Glutamatergic neuron (in vitro differentiated cells): ENCODE measurements around the gene CHAF1B. TPM values are rescaled to one million over a fixed set of nuclear protein-coding genes. Genes with fewer than 3 reads are reported as not detected.
"Not testable (repeated sequence)": the region's sequence is repeated elsewhere in the genome, so short reads cannot be mapped to it uniquely, and the experiment has no call there.

Experiments
- DNase-seq: peaks from one replicate; pipeline ENCODE4 v3.0.0; 2022
- H3K27ac Mint-ChIP-seq: one replicate; pipeline ENCODE4 v1.8.0; 2020; ENCODE audit warnings: mild to moderate bottlenecking, mixed read lengths, inconsistent platforms; ENCODE audit not compliant: unreplicated experiment
- H3K27me3 Mint-ChIP-seq: one replicate; pipeline ENCODE4 v1.8.0; 2020; ENCODE audit warnings: mild to moderate bottlenecking, moderate library complexity, mixed read lengths, inconsistent platforms; ENCODE audit not compliant: unreplicated experiment
- H3K36me3 Mint-ChIP-seq: one replicate; pipeline ENCODE4 v1.8.0; 2020; ENCODE audit warnings: mild to moderate bottlenecking, mixed read lengths, inconsistent platforms; ENCODE audit not compliant: unreplicated experiment
- H3K4me1 Mint-ChIP-seq: one replicate; pipeline ENCODE4 v1.8.0; 2020; ENCODE audit warnings: mild to moderate bottlenecking, low read depth, mixed read lengths, inconsistent platforms; ENCODE audit not compliant: unreplicated experiment
- H3K4me3 Mint-ChIP-seq: one replicate; pipeline ENCODE4 v1.8.0; 2020; ENCODE audit warnings: mild to moderate bottlenecking, mixed read lengths, inconsistent platforms; ENCODE audit not compliant: unreplicated experiment
- H3K9me3 Mint-ChIP-seq: one replicate; pipeline ENCODE4 v1.8.0; 2020; ENCODE audit warnings: mild to moderate bottlenecking, moderate library complexity, mixed read lengths, inconsistent platforms; ENCODE audit not compliant: unreplicated experiment
- CTCF ChIP-seq: fragments of 200-600 bp; sonication (generic); IDR thresholded peaks from one replicate; pipeline ENCODE4 v1.5.0; 2021; ENCODE audit not compliant: partially characterized antibody, unreplicated experiment
- total RNA-seq: library from RNA; stranded (reverse); fragmentation: NEBNext Ultra II Directional; extraction: Animal tissue kit (Norgen Biotek cat#: 25700); gene quantifications from one replicate; pipeline ENCODE4 v1.2.1, GENCODE V29; 2021; ENCODE audit not compliant: unreplicated experiment

Gene CHAF1B
- total RNA-seq, 1 donor from 2014 or later: 2.0 TPM

GRCh38 chr21:36379251-36379650 lies 5.9 kb upstream of the CHAF1B start:
- Mint-ChIP-seq H3K36me3 (no peaks in the 10 kb centered on the region), H3K4me3 (no peak overlapping the region), H3K27me3 (no peaks in the 10 kb centered on the region), H3K4me1 (peaks cover 7% of the 10 kb centered on the region), H3K9me3 (no peaks in the 10 kb centered on the region), H3K27ac (no peak overlapping the region)
- TF ChIP-seq CTCF: no peak
- no peak for DNase-seq

- Mint-ChIP-seq H3K36me3 (no peaks in the 10 kb centered on the region), H3K27ac (no peak overlapping the region), H3K9me3 (no peaks in the 10 kb centered on the region), H3K4me3 (no peak overlapping the region), H3K27me3 (no peaks in the 10 kb centered on the region), H3K4me1 (peaks cover 7% of the 10 kb centered on the region)
- no peak for DNase-seq
- TF ChIP-seq CTCF: no peak
Measured at GRCh38 chr21:36381841-36382589, 3.2 kb upstream of the CHAF1B start.

- not testable (repeated sequence) for H3K36me3 Mint-ChIP-seq, H3K4me3 Mint-ChIP-seq, H3K9me3 Mint-ChIP-seq, H3K27me3 Mint-ChIP-seq, H3K27ac Mint-ChIP-seq, H3K4me1 Mint-ChIP-seq, DNase-seq
Measured at GRCh38 chr21:36382722-36383121, 2.5 kb upstream of the CHAF1B start.

GRCh38 chr21:36384885-36385232 lies 333 bp upstream of the CHAF1B start:
- H3K36me3 Mint-ChIP-seq: no peaks in the 10 kb centered on the region
- no peak for TF ChIP-seq CTCF
- peaks cover 3% of the 10 kb centered on the region for H3K27me3 Mint-ChIP-seq
- no peak for DNase-seq
- no peak overlapping the region for H3K4me3 Mint-ChIP-seq
- H3K9me3 Mint-ChIP-seq: no peaks in the 10 kb centered on the region
- H3K4me1 Mint-ChIP-seq: peaks cover 6% of the 10 kb centered on the region
- no peak overlapping the region for H3K27ac Mint-ChIP-seq

GRCh38 chr21:36386031-36386642 lies 945 bp downstream of the CHAF1B start:
- Mint-ChIP-seq H3K9me3 (no peaks in the 10 kb centered on the region), H3K4me3 (peak overlapping the region; percentile 50), H3K27ac (no peak overlapping the region), H3K27me3 (peaks cover 3% of the 10 kb centered on the region), H3K36me3 (peaks cover 1% of the 10 kb centered on the region), H3K4me1 (peaks cover 3% of the 10 kb centered on the region)
- no peak for DNase-seq
- TF ChIP-seq CTCF: no peak
